HL-60 (cell line): ENCODE data around the gene FERMT3.

Experiments
- DNase-seq, 2 experiments: peaks; one replicate each; pipeline ENCODE4 v3.0.0-alpha.2; 2010 to 2020; ENCODE audit warnings: low read depth in 1 of 2, low spot score in 1 of 2
- H3K27ac ChIP-seq: fragments of 250-450 bp; sonication (Bioruptor Pico); replicated peaks from 2 replicates; pipeline ENCODE4 v1.5.1; 2020; ENCODE audit warnings: mild to moderate bottlenecking, moderate library complexity
- H3K27me3 ChIP-seq: fragments of 250-450 bp; sonication (Bioruptor Pico); 2 replicates; pipeline ENCODE4 v1.5.1; 2021; ENCODE audit warnings: mild to moderate bottlenecking, moderate library complexity; ENCODE audit not compliant: insufficient read depth, poor library complexity, severe bottlenecking
- H3K4me3 ChIP-seq: replicated peaks from 2 replicates; pipeline ENCODE4 v1.5.1; 2011; ENCODE audit warnings: mild to moderate bottlenecking, control low read depth, low read length; ENCODE audit not compliant: insufficient read depth
- GABPA ChIP-seq: IDR thresholded peaks from 2 replicates; pipeline ENCODE4 v1.6.1; 2012; ENCODE audit warnings: low read depth
- POLR2AphosphoS5 ChIP-seq: IDR thresholded peaks from 2 replicates; pipeline ENCODE4 v1.6.1; 2012; ENCODE audit warnings: low read depth
- SPI1 ChIP-seq: IDR thresholded peaks from 2 replicates; pipeline ENCODE4 v1.6.1; 2012; ENCODE audit warnings: low read depth, mild to moderate bottlenecking, borderline replicate concordance
- TF ChIP-seq, protein P1 (sequence below): IDR thresholded peaks from 2 replicates; pipeline ENCODE4 v1.6.1; 2012; ENCODE audit warnings: low read depth; ENCODE audit not compliant: insufficient replicate concordance
- TF ChIP-seq, protein P2 (sequence below): IDR thresholded peaks from one replicate; pipeline ENCODE4 v1.5.1; 2011; ENCODE audit warnings: low read length, control low read depth, inconsistent platforms; ENCODE audit not compliant: insufficient read depth

Gene FERMT3

DNA sequence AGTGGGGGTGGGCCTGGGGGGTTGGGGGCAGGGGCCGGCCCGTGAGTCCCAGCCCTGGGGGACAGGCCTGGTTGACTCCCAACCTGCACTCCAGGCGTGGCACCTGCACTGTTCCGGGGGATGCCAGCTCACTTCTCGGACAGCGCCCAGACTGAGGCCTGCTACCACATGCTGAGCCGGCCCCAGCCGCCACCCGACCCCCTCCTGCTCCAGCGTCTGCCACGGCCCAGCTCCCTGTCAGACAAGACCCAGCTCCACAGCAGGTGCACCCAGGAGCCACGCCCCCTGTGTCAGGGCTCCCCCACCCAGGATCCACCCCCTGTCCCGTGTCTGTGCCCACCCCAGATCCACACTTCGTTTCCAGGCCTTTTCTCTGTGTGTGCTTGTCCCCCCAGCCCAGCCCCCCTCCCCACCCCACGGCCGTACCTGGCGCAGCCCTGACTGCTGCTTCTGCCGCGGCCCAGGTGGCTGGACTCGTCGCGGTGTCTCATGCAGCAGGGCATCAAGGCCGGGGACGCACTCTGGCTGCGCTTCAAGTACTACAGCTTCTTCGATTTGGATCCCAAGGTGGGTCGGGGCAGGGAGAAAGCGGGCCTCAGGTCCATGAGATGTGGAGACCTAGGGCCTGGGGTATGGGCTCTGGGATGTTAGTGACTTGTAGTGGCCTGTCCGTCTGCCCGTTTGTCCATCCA is 4.8 kb downstream of the FERMT3 start:
- H3K27me3 ChIP-seq: no peaks in the 10 kb centered on the region
- H3K4me3 ChIP-seq: no peak overlapping the region
- H3K27ac ChIP-seq: no peak overlapping the region
- DNase-seq: no peak
- TF ChIP-seq POLR2AphosphoS5 (no peak), GABPA (no peak), SPI1 (no peak)
- TF ChIP-seq, protein P1, sequence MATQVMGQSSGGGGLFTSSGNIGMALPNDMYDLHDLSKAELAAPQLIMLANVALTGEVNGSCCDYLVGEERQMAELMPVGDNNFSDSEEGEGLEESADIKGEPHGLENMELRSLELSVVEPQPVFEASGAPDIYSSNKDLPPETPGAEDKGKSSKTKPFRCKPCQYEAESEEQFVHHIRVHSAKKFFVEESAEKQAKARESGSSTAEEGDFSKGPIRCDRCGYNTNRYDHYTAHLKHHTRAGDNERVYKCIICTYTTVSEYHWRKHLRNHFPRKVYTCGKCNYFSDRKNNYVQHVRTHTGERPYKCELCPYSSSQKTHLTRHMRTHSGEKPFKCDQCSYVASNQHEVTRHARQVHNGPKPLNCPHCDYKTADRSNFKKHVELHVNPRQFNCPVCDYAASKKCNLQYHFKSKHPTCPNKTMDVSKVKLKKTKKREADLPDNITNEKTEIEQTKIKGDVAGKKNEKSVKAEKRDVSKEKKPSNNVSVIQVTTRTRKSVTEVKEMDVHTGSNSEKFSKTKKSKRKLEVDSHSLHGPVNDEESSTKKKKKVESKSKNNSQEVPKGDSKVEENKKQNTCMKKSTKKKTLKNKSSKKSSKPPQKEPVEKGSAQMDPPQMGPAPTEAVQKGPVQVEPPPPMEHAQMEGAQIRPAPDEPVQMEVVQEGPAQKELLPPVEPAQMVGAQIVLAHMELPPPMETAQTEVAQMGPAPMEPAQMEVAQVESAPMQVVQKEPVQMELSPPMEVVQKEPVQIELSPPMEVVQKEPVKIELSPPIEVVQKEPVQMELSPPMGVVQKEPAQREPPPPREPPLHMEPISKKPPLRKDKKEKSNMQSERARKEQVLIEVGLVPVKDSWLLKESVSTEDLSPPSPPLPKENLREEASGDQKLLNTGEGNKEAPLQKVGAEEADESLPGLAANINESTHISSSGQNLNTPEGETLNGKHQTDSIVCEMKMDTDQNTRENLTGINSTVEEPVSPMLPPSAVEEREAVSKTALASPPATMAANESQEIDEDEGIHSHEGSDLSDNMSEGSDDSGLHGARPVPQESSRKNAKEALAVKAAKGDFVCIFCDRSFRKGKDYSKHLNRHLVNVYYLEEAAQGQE: no peak
- TF ChIP-seq, protein P2, sequence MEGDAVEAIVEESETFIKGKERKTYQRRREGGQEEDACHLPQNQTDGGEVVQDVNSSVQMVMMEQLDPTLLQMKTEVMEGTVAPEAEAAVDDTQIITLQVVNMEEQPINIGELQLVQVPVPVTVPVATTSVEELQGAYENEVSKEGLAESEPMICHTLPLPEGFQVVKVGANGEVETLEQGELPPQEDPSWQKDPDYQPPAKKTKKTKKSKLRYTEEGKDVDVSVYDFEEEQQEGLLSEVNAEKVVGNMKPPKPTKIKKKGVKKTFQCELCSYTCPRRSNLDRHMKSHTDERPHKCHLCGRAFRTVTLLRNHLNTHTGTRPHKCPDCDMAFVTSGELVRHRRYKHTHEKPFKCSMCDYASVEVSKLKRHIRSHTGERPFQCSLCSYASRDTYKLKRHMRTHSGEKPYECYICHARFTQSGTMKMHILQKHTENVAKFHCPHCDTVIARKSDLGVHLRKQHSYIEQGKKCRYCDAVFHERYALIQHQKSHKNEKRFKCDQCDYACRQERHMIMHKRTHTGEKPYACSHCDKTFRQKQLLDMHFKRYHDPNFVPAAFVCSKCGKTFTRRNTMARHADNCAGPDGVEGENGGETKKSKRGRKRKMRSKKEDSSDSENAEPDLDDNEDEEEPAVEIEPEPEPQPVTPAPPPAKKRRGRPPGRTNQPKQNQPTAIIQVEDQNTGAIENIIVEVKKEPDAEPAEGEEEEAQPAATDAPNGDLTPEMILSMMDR: no peak

DNA sequence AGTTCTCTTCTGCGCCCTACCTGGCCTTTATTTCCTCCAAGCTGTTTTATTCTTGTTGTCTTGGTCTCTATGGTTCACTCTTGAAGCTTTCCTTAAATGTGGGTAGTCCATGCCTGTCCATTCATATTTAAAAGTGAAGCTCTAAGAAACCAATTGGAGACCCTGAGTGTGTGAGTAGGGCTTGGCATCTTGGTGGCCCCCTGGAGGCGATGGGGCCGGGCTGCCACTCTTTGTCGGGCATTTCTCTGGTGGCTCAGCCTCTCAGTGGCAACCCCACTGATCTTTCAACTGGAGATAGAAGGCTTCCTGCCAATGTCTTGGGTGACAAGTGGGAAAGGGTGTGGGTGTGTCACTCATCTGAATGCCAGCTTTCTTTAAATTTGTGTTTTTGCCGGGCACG is 10.4 kb downstream of the FERMT3 start:
- no peak for DNase-seq
- TF ChIP-seq GABPA (no peak), SPI1 (no peak), POLR2AphosphoS5 (no peak)
- TF ChIP-seq, protein P1: no peak
- TF ChIP-seq, protein P2: no peak
- Histone ChIP-seq H3K4me3 (no peak overlapping the region), H3K27ac (no peak overlapping the region), H3K27me3 (no peaks in the 10 kb centered on the region)

DNA sequence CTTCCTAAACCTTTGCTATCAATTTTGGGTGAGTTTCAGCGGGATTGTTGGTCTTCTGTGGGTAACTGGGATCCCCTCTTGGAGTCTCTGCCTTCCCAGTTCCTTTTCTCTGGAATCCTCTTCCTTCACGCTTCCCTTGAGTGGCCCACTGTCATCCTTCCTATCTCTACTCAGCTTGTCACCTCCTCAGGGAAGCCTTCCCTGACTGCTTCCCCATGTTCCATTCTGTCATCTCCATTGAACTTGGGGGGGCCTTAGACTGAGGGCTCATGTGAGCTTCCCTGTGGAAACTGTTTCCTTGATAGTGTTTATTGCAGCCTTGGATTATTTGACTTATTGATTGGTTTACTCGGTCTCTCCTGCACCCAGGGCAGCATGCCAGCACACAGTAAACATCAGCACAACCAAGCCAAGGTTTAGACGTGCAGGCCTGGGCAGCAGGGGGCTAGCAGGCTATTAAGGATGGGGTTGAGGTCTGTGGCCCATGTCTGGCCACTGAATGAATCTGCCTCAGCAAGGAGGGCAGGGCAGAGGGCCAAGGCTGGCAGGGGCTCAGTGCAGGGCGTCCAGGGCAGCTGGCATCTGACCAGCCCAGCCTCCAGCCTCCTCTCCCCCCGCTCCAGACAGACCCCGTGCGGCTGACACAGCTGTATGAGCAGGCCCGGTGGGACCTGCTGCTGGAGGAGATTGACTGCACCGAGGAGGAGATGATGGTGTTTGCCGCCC is 12.3 kb downstream of the FERMT3 start:
- no peak for DNase-seq
- H3K27me3 ChIP-seq: no peaks in the 10 kb centered on the region
- TF ChIP-seq POLR2AphosphoS5: no peak; the same call in 1 of the 2 replicates
- no peak for TF ChIP-seq GABPA
- TF ChIP-seq, protein P2: no peak
- no peak for TF ChIP-seq SPI1
- TF ChIP-seq, protein P1: no peak
- H3K27ac ChIP-seq: no peak overlapping the region
- H3K4me3 ChIP-seq: no peak overlapping the region
